ENCODE data around the gene KIAA2012.
"Not testable (repeated sequence)": the region's sequence is repeated elsewhere in the genome, so short reads cannot be mapped to it uniquely, and the experiment has no call there.

Gene KIAA2012

GRCh38 chr2:202133909-202134265 lies 60.8 kb downstream of the KIAA2012 start:
- H3K4me3 ChIP-seq (ENCODE audit: low read length), result no peak overlapping the region
- H3K36me3 ChIP-seq (replicated peaks; ENCODE audit: insufficient read depth, low read length), result no peaks in the 10 kb centered on the region
- no peaks in the 10 kb centered on the region for H3K79me2 ChIP-seq (ENCODE audit: low read length)
- H3K27me3 ChIP-seq (replicated peaks; ENCODE audit: insufficient read depth, low read length), result no peaks in the 10 kb centered on the region
- no peak overlapping the region for H3K4me2 ChIP-seq (ENCODE audit: low read depth, low read length)
- no peak for TF ChIP-seq EZH2 (optimal IDR thresholded peaks at IDR 0.05; ENCODE audit: low read depth, low read length)
- no peak for TF ChIP-seq EZH2phosphoT487 (IDR thresholded peaks at IDR 0.05; ENCODE audit: low read length)
- no peak for TF ChIP-seq CTCF (IDR thresholded peaks at IDR 0.05; ENCODE audit: low read length)
- H4K20me1 ChIP-seq (ENCODE audit: insufficient read depth, low read length), result no peaks in the 10 kb centered on the region
- no peak overlapping the region for H3K27ac ChIP-seq (ENCODE audit: low read length)
- H3F3A ChIP-seq (ENCODE audit: insufficient read depth, low read length), result no peaks in the 10 kb centered on the region
- no peak overlapping the region for H2AFZ ChIP-seq (ENCODE audit: low read length)
- DNase-seq, result no peak
- no peaks in the 10 kb centered on the region for H3K4me1 ChIP-seq (ENCODE audit: low read length)
- no peaks in the 10 kb centered on the region for H3K9me3 ChIP-seq (replicated peaks; ENCODE audit: insufficient read depth, low read length)
- H3K9me2 ChIP-seq (replicated peaks; ENCODE audit: insufficient read depth, low read length), result no peaks in the 10 kb centered on the region
- H3K9ac ChIP-seq (ENCODE audit: low read length), result no peak overlapping the region

DNA sequence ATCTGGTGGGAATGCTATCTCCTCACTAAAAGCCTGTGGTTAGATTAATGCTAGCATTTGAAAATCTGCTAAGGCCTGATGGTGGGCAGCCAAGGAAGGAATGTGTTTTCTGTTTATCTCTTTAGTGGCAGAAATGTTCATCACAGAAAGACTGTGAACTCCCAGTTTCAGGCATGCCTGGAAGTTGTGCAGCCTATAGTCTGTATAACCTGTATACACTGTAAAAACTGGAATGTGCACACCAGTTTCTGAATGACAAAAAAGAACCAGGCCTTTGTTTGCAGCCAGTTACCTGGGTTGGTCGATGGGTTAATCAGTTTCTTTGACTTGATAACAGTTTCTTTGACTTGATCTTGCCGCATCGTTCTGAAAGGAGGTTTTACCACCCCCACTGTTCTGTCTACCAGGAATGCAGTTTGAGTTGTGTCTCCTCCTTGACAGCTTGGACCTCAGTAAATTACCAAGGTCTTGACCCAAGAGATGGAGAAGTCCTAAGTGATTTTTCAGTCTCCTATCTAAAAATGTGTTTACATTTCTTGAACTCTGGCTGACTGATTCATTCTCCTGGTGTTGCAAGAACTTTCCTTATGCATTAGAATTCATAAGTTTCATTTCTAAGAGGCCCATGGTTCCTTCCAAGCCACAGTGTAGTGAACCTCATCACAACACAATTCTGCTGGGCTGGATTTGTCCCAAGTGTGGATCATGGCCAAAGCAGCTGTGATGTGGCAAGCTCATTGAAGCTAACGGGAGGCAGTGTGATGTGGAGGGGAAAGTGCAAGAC lies 62.2 kb downstream of the KIAA2012 start:
- Histone ChIP-seq H3K4me2 (ENCODE audit: low read depth, low read length) (no peak overlapping the region), H2AFZ (ENCODE audit: low read length) (no peak overlapping the region), H3K79me2 (ENCODE audit: low read length) (no peaks in the 10 kb centered on the region), H3F3A (ENCODE audit: insufficient read depth, low read length) (no peaks in the 10 kb centered on the region), H3K4me1 (ENCODE audit: low read length) (no peaks in the 10 kb centered on the region), H3K27me3 (replicated peaks; ENCODE audit: insufficient read depth, low read length) (no peaks in the 10 kb centered on the region), H3K36me3 (replicated peaks; ENCODE audit: insufficient read depth, low read length) (no peaks in the 10 kb centered on the region), H3K9ac (ENCODE audit: low read length) (no peak overlapping the region), H3K9me3 (replicated peaks; ENCODE audit: insufficient read depth, low read length) (no peaks in the 10 kb centered on the region), H3K27ac (ENCODE audit: low read length) (no peak overlapping the region), H3K9me2 (replicated peaks; ENCODE audit: insufficient read depth, low read length) (no peaks in the 10 kb centered on the region), H3K4me3 (ENCODE audit: low read length) (no peak overlapping the region), H4K20me1 (ENCODE audit: insufficient read depth, low read length) (no peaks in the 10 kb centered on the region)
- TF ChIP-seq EZH2phosphoT487 (IDR thresholded peaks at IDR 0.05; ENCODE audit: low read length) (no peak), CTCF (IDR thresholded peaks at IDR 0.05; ENCODE audit: low read length) (no peak), EZH2 (optimal IDR thresholded peaks at IDR 0.05; ENCODE audit: low read depth, low read length) (no peak)
- DNase-seq, result no peak

DNA sequence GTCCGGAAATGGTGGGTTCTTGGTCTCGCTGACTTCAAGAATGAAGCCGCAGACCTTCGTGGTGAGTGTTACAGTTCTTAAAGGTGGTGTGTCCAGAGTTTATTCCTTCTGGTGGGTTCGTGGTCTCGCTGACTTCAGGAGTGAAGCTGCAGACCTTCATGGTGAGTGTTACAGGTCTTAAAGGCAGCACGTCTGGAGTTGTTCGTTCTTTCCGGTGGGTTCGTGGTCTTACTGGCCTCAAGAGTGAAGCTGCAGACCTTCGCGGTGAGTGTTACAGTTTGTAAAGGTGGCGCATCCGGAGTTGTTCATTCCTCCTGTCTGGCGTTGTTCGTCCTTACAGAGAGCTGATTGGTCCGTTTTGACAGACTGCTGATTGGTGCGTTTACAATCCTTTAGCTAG lies 63.0 kb downstream of the KIAA2012 start:
- H3K9me2 ChIP-seq (replicated peaks; ENCODE audit: insufficient read depth, low read length); DNase-seq; H3K4me2 ChIP-seq (ENCODE audit: low read depth, low read length); H3K9me3 ChIP-seq (replicated peaks; ENCODE audit: insufficient read depth, low read length); H3K27me3 ChIP-seq (replicated peaks; ENCODE audit: insufficient read depth, low read length); H3K4me3 ChIP-seq (ENCODE audit: low read length); H3K4me1 ChIP-seq (ENCODE audit: low read length); H3K9ac ChIP-seq (ENCODE audit: low read length); H4K20me1 ChIP-seq (ENCODE audit: insufficient read depth, low read length); H3K36me3 ChIP-seq (replicated peaks; ENCODE audit: insufficient read depth, low read length); H2AFZ ChIP-seq (ENCODE audit: low read length); H3K27ac ChIP-seq (ENCODE audit: low read length); H3F3A ChIP-seq (ENCODE audit: insufficient read depth, low read length); H3K79me2 ChIP-seq (ENCODE audit: low read length): not testable (repeated sequence)

DNA sequence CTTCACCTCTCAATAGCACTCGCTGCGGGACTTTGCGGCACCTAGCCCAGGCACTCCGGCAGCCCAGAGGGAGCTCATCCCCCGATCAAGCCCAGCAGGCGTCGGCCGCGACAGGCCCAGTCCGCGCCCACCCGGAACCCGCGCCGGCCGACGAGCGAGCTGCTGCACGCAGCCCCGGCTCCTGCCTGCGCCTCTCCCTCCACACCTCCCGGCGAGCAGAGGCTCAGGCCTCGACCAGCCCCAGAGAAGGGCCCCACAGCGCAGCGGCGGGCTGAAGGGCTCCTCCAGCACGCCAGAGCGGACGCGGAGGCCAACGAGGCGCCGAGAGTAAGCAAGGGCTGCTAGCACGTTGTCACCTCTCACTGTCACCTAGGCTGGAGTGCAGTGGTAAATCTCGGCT lies 63.5 kb downstream of the KIAA2012 start:
- TF ChIP-seq EZH2 (optimal IDR thresholded peaks at IDR 0.05; ENCODE audit: low read depth, low read length) (no peak), EZH2phosphoT487 (IDR thresholded peaks at IDR 0.05; ENCODE audit: low read length) (no peak), CTCF (IDR thresholded peaks at IDR 0.05; ENCODE audit: low read length) (no peak)
- no peaks in the 10 kb centered on the region for H3K9me3 ChIP-seq (replicated peaks; ENCODE audit: insufficient read depth, low read length)
- H3K4me3 ChIP-seq (ENCODE audit: low read length), result no peak overlapping the region
- H4K20me1 ChIP-seq (ENCODE audit: insufficient read depth, low read length), result no peaks in the 10 kb centered on the region
- no peaks in the 10 kb centered on the region for H3F3A ChIP-seq (ENCODE audit: insufficient read depth, low read length)
- H3K27ac ChIP-seq (ENCODE audit: low read length), result no peak overlapping the region
- no peak overlapping the region for H2AFZ ChIP-seq (ENCODE audit: low read length)
- no peaks in the 10 kb centered on the region for H3K27me3 ChIP-seq (replicated peaks; ENCODE audit: insufficient read depth, low read length)
- no peak overlapping the region for H3K9ac ChIP-seq (ENCODE audit: low read length)
- no peaks in the 10 kb centered on the region for H3K79me2 ChIP-seq (ENCODE audit: low read length)
- no peaks in the 10 kb centered on the region for H3K4me1 ChIP-seq (ENCODE audit: low read length)
- H3K36me3 ChIP-seq (replicated peaks; ENCODE audit: insufficient read depth, low read length), result no peaks in the 10 kb centered on the region
- no peaks in the 10 kb centered on the region for H3K9me2 ChIP-seq (replicated peaks; ENCODE audit: insufficient read depth, low read length)
- no peak overlapping the region for H3K4me2 ChIP-seq (ENCODE audit: low read depth, low read length)
- DNase-seq, result no peak
